Activated CD8-positive, alpha-beta memory T cell treated with anti-CD3 and anti-CD28 coated beads, Interleukin-2, amount 50 U/mL, for 1 hour (primary cell): ENCODE measurements around the gene LNPEP.
"Not testable (repeated sequence)": the region's sequence is repeated elsewhere in the genome, so short reads cannot be mapped to it uniquely, and the experiment has no call there.

Experiments used
- DNase-seq: peaks from one replicate; pipeline ENCODE4 v3.0.0-alpha.2; 2020; ENCODE audit errors: extremely low read depth

The LNPEP gene

GRCh38 chr5:96930058-96930457 is 5.8 kb upstream of the LNPEP start:
- DNase-seq: no peak

DNA sequence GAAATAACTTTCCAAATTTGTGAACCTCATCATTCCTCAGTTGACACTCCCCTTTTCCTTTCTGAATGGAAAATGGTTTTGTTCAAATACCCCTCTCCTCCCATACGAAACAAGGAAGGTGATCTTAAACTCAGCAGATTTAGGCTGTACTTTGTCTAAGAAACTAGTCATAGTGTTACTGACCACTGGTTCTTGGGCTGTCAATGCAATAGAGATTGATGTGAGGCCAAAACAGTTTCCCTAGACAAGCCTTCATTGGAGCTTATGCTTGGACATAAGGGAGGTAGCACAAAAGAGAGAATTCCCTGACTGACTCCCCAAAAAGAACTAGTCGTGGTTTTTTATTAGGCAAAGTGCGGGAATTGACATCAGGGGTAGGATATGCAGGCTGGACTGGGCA is 5.3 kb upstream of the LNPEP start:
- DNase-seq: no peak

DNA sequence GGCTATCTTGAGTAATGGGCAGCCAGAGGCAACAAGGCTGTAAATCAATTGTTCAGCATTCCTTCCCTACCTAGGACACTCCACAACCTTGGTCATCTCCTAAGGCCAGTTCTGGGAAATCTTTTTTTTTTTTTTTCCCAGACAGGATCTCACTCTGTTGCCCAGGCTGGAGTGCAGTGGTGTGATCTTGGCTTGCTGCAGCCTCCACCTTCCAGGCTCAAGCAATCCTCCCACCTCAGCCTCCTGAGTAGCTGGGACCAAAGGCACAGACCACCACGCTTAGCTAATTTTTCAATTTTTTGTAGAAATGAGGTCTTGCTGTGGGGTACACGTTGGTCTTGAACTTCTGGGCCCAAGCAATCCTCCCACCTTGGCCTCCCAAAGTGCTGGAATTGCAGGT is 4.8 kb upstream of the LNPEP start:
- DNase-seq: not testable (repeated sequence)

DNA sequence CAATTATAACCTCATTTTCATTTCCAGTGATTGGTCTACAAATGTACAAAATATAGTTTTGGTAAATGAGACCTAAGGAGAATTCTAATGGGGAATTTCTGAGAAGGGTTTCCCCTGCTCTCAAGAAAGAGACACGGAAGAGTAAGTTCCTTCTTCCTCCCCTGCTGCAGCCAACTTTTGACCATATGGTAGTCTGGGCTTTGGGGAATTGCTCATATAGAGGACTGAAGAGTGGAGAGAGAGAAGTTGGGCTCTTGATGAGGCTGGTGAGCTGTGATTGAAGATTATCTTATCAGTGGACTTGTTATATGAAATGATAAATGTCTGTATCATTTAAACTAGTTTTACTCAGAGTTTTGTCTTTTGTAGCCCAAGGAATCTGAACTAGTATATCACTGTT is 4.3 kb upstream of the LNPEP start:
- no peak for DNase-seq

GRCh38 chr5:96932026-96932425 is 3.9 kb upstream of the LNPEP start:
- no peak for DNase-seq

GRCh38 chr5:96933764-96934707 is 1.8 kb upstream of the LNPEP start:
- no peak for DNase-seq

- DNase-seq: peak; percentile 82
Measured at GRCh38 chr5:96934708-96935558, 947 bp upstream of the LNPEP start.

DNA sequence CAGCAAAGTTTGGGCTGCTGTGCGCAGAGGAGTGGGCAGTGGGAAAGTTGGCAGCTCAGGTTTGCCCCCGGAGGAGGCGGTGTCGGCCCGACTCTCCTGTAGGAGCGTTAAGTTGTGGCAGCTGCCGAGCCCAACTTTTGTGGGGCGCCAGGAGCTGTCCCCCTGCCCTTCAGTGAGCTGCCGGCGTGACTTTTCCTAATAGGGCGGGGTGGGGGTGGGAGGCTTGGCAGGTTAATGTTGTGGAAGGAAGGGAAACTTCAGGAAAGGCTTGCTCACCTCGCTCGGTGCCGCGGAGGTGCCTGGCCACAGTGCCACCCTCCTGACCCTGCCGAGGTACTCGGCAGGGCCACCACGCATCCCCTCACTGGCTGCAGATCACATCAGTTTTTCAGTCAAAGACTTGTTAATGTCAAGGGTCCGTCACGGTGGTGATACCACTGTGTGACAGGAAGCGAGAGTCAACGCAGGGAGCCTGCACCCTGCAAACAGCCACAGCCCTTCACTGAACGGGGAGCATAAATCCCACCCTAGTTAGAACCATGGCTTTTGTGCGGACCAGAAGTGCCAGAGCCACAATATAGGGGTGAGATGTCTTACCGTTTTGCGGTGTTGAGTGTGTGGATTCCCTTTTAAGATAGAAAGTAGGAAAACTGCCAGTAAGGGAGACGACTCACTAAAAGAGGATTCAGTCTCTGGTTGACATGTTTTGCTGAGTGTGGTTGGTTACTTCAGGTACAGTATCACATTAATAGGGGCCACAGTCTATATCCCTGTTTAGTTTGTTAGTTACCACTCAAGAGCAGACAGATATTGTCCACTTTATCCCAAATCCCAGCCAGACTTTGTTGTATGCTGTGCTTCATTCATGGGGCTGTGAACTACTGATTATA is 796 bp downstream of the LNPEP start:
- no peak for DNase-seq

DNA sequence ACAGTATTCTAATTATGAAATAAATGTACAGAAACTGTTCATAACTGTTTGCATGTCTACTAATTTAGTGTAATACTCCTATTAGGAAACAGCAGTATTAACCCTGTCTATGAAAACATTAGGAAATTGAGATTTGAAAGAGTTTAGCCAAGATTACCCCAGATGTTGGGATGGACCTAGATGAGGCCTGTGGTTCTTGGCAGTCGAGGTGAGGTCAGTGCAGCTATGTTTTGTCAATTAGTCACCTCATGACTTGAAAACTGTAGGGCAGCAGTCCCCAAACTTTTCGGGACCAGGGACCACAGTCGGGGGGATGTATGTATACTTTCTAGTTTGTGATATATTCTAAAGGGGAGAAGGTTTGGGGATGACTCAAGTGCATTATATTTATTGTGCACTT is 4.7 kb downstream of the LNPEP start:
- DNase-seq: no peak

GRCh38 chr5:96941140-96941539 is 5.3 kb downstream of the LNPEP start:
- no peak for DNase-seq

DNA sequence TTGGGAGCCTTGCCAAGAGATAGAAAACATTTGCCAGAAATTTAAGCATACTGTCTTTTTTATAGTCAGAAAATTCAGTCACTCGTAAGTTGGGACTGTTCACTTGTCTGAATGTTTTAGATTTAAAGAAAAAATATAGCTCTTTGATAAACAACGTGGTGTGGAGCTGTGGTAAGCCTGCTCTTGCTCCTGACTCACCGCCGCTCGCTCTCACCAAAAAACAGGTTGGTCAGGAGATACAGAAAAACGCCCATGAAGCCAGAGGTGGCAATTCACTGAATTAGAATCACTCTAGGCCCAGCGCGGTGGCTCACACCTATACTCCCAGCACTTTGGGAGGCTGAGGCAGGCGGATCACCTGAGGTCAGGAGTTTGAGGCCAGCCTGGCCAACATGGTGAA is 6.2 kb downstream of the LNPEP start:
- DNase-seq: no peak

DNA sequence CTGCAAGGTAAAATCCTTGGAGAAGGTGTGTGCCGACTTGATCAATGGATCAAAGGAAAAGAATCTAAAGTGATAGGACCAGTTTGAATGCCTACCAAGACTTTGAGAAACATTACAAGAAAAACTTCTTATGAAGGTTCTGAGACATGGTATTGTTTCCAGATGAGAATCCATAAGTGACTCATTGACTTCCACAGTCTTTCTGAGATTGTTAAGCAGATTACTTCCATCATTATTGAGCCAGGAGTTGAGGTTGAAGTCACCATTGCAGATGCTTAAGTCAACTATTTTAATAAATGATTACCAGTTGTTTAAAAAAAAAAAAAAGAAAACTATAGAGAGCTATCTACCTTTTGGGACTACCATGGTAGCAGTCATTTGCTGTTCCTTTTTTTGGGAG is 7.0 kb downstream of the LNPEP start:
- DNase-seq: no peak

DNA sequence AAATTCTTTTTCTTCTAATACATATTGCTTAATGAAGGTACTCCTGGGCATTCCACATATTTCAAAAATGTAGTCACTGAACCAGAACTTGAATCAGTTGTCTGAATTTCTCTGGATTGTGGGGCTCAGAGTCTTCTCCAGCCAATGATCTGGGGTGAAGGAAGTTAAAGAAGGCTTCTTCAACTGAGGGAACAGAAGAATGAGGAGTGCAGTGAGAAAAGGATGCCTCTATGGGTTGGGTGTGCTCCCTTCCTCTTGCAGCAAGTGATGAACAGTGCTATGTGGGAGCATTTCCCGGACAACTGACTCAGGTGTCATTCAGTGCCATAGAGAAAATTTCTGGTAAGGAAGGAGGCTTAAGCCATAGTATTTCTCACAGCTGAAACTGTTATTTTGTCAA is 7.9 kb downstream of the LNPEP start:
- no peak for DNase-seq

- DNase-seq: no peak
Measured at GRCh38 chr5:96945144-96945897, 9.4 kb downstream of the LNPEP start.

GRCh38 chr5:96946381-96946780 is 10.5 kb downstream of the LNPEP start:
- no peak for DNase-seq

DNA sequence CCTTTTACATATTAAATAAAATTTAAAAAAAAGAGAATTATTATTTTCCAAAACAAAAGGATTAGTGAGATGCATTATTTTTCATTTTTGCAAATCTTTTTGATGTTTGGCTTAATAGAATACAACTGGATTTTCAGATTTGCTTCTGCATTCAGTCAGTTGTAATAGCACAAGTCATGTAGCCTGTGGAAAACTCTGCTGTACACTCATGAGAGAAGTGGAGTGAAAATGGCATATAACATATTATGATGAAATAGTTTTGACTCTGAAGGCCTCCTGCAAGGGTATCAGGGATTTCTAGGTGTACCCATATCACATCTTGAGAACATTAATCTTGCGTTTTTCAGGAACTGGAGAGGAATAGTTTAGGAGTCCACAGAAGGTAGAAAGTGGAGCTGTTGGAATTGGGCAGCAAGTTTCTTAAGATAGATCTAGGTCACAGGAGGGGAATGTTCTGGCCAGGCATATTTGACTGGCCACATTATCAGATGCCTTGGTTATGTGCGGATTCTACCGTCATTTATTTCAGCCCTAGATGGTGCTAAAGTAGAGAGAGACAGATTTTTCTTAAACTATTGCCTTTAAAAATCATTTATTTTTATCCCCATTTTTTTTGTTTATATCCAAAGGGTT is 16.4 kb downstream of the LNPEP start:
- no peak for DNase-seq

DNA sequence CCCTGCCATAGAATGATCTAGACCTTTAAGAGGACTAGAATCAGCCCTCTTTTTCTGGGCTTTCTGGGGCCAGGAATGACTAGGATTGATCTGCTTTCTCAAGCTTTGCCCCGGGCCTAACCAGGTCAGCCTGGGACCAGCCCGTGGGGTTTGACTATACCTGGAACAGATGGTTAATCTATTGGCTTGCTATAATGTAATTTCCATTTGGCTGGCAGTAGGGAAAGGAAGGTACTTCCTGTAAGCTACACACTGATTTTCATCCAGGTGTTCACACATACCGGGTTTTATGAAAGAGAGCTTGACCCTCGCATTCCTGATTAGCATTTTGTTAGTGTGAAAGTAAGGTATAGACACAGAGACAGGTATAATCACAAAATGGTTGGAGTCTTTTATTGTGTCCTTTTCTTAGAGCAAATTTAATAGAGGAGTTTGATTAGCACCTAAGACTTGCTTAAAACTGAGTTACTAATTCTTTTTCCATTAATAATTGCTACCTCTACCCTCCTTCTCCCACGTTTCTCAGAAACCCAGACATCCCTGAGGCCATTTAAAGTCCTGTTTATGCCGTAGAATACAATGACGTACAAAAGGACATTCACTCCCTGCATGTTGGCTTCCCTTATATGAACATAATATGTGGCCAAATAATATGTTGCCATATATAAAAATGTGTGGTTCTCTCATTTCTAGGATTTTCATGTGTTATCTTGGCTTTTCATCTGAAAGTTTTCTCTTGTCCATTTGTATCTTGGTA is 17.3 kb downstream of the LNPEP start:
- no peak for DNase-seq

- no peak for DNase-seq
Measured at GRCh38 chr5:96957254-96958049, 21.6 kb downstream of the LNPEP start.

- DNase-seq: no peak
Measured at GRCh38 chr5:96958977-96959376, 23.1 kb downstream of the LNPEP start.
